Activated naive CD8-positive, alpha-beta T cell treated with anti-CD3 and anti-CD28 coated beads, Interleukin-2, amount 50 U/mL, for 16 hours (primary cell): ENCODE results near the gene GSTP1.
A peak's percentile ranks its signal among the peaks of the same experiment; 100 is the strongest.
"Not testable (repeated sequence)": the region's sequence is repeated elsewhere in the genome, so short reads cannot be mapped to it uniquely, and the experiment has no call there.

Source experiments
- DNase-seq: peaks from one replicate; pipeline ENCODE4 v3.0.0-alpha.2; 2020; ENCODE audit warnings: low read depth, low spot score

The GSTP1 gene

GRCh38 chr11:67614730-67615714 lies 31.4 kb downstream of the GSTP1 start:
- DNase-seq = no peak

- no peak for DNase-seq
Measured at GRCh38 chr11:67615728-67616430, 32.3 kb downstream of the GSTP1 start.

- no peak for DNase-seq
Measured at GRCh38 chr11:67616431-67617242, 33.0 kb downstream of the GSTP1 start.

- no peak for DNase-seq
Measured at GRCh38 chr11:67617243-67617953, 33.8 kb downstream of the GSTP1 start.

- not testable (repeated sequence) for DNase-seq
Measured at GRCh38 chr11:67618901-67619659, 35.5 kb downstream of the GSTP1 start.

- DNase-seq = not testable (repeated sequence)
Measured at GRCh38 chr11:67619683-67620618, 36.3 kb downstream of the GSTP1 start.

- not testable (repeated sequence) for DNase-seq
Measured at GRCh38 chr11:67620621-67621020, 37.0 kb downstream of the GSTP1 start.

GRCh38 chr11:67621928-67622327 lies 38.3 kb downstream of the GSTP1 start:
- not testable (repeated sequence) for DNase-seq

GRCh38 chr11:67622905-67623304 lies 39.3 kb downstream of the GSTP1 start:
- not testable (repeated sequence) for DNase-seq

- not testable (repeated sequence) for DNase-seq
Measured at GRCh38 chr11:67623795-67624194, 40.2 kb downstream of the GSTP1 start.

- DNase-seq = not testable (repeated sequence)
Measured at GRCh38 chr11:67626131-67626833, 42.7 kb downstream of the GSTP1 start.

GRCh38 chr11:67626970-67627369 lies 43.4 kb downstream of the GSTP1 start:
- no peak for DNase-seq

- DNase-seq = no peak
Measured at GRCh38 chr11:67627441-67627811, 43.8 kb downstream of the GSTP1 start.

GRCh38 chr11:67627812-67628624 lies 44.4 kb downstream of the GSTP1 start:
- DNase-seq = no peak

- no peak for DNase-seq
Measured at GRCh38 chr11:67628710-67629385, 45.2 kb downstream of the GSTP1 start.

GRCh38 chr11:67629386-67630227 lies 46.0 kb downstream of the GSTP1 start, which contains the start of gene NUDT8:
TSS of gene NUDT8 (minus strand) at chr11:67629937. CDS start at chr11:67629911, 26 bp downstream.
- peak; percentile 75 for DNase-seq
